OCI-LY7 (cell line): Measurements from ENCODE around the gene GHRHR. TPM values are rescaled to one million over a fixed set of nuclear protein-coding genes. Genes with fewer than 3 reads are reported as not detected.

ENCODE experiments used
- BruUV-seq: library from RNA; stranded (reverse); fragments of 400-500 nt; replicated peaks from 2 replicates; lab custom pipeline; 2021; lab: Mats Ljungman, UMichigan
- CTCF ChIA-PET: fragments of 300-600 bp; sonication (Branson Sonifier 250); formaldehyde crosslinking; loops from one replicate; lab custom pipeline; 2022; ENCODE audit warnings: antibody characterized with exemption; ENCODE audit not compliant: unreplicated experiment; lab: Charles Lee
- POLR2A ChIA-PET: fragments of 300-600 bp; sonication (Branson Sonifier 250); formaldehyde crosslinking; loops from one replicate; lab custom pipeline; 2022; ENCODE audit warnings: antibody characterized with exemption; lab: Charles Lee
- DNase-seq: peaks from one replicate; pipeline ENCODE4 v3.0.0-alpha.2; 2015; ENCODE audit warnings: low spot score
- H2AFZ ChIP-seq: fragments of 200-600 bp; sonication (generic), shearing (Covaris generic); 2 replicates; pipeline ENCODE4 v1.6.1; 2014; ENCODE audit warnings: mild to moderate bottlenecking, antibody characterized with exemption, low read length, moderate library complexity
- H3K27ac ChIP-seq: fragments of 200-600 bp; sonication (generic); 2 replicates; pipeline ENCODE4 v1.5.1; 2014; ENCODE audit warnings: mixed run types, low read depth, mild to moderate bottlenecking, moderate library complexity, low read length, inconsistent platforms; ENCODE audit not compliant: poor library complexity, severe bottlenecking
- H3K36me3 ChIP-seq: fragments of 200-600 bp; sonication (generic); 2 replicates; pipeline ENCODE4 v1.6.1; 2014; ENCODE audit warnings: mild to moderate bottlenecking, antibody characterized with exemption, low read length, moderate library complexity, mixed read lengths; ENCODE audit not compliant: insufficient read depth
- H3K4me1 ChIP-seq: fragments of 200-600 bp; sonication (generic); 2 replicates; pipeline ENCODE4 v1.5.1; 2014; ENCODE audit warnings: mild to moderate bottlenecking, low read length; ENCODE audit not compliant: insufficient read depth, poor library complexity, severe bottlenecking
- H3K4me2 ChIP-seq: fragments of 200-600 bp; sonication (generic); 2 replicates; pipeline ENCODE4 v1.6.1; 2014; ENCODE audit warnings: mild to moderate bottlenecking, low read length
- H3K4me3 ChIP-seq: fragments of 200-600 bp; sonication (generic); 2 replicates; pipeline ENCODE4 v1.5.1; 2014; ENCODE audit warnings: mild to moderate bottlenecking, low read depth, low read length; ENCODE audit not compliant: poor library complexity, severe bottlenecking
- H3K79me2 ChIP-seq: fragments of 200-600 bp; sonication (generic); 2 replicates; pipeline ENCODE4 v1.6.1; 2016; ENCODE audit warnings: low read depth, mild to moderate bottlenecking, low read length, moderate library complexity, mixed read lengths; ENCODE audit not compliant: insufficient read depth
- H3K9me2 ChIP-seq: fragments of 200-600 bp; sonication (generic); 2 replicates; pipeline ENCODE4 v1.6.1; 2016; ENCODE audit warnings: mild to moderate bottlenecking, low read length, mixed read lengths; ENCODE audit not compliant: insufficient read depth
- H3K9me3 ChIP-seq: fragments of 200-600 bp; sonication (generic); 2 replicates; pipeline ENCODE4 v1.6.1; 2014; ENCODE audit warnings: mild to moderate bottlenecking, mixed run types, low read length, mixed read lengths
- H4K20me1 ChIP-seq: fragments of 200-600 bp; sonication (generic); 2 replicates; pipeline ENCODE4 v1.6.1; 2014; ENCODE audit warnings: mild to moderate bottlenecking, antibody characterized with exemption, low read length, moderate library complexity, mixed read lengths; ENCODE audit not compliant: insufficient read depth
- CTCF ChIP-seq: fragments of 200-600 bp; sonication (generic); conservative IDR thresholded peaks from 2 replicates; pipeline ENCODE4 v1.5.1; 2014; ENCODE audit warnings: mild to moderate bottlenecking, antibody characterized with exemption, low read length, moderate library complexity, mixed read lengths
- EZH2phosphoT487 ChIP-seq: fragments of 200-600 bp; sonication (generic); IDR thresholded peaks from 2 replicates; pipeline ENCODE4 v1.6.1; 2018; ENCODE audit warnings: low read depth, borderline replicate concordance, mild to moderate bottlenecking, mixed run types, antibody characterized with exemption, low read length, moderate library complexity, mixed read lengths
- intact Hi-C: fragments of 100-400 bp; cut with micrococcal nuclease; formaldehyde crosslinking; loops from one replicate; pipeline ENCODE4 v1.10.0; 2022; ENCODE audit not compliant: unreplicated experiment
- total RNA-seq, 2 experiments: library from RNA; depleted of rRNA in 1 of 2; stranded (reverse); fragments of >200 nt in 1 of 2; shearing (Covaris generic) in 1 of 2; gene quantifications; 2 replicates each; pipeline ENCODE4 v1.2.3, GENCODE V29; 2014 to 2022

GHRHR gene
- total RNA-seq, 2 experiments from 2014 or later = not detected

- no peak for DNase-seq
- no peaks in the 10 kb centered on the region for H3K9me2 ChIP-seq
- no peak for TF ChIP-seq EZH2phosphoT487
- TF ChIP-seq CTCF = no peak
- intact Hi-C loops = no loop called here
- H2AFZ ChIP-seq = no peak overlapping the region
- CTCF ChIA-PET = no interaction called here
- no TSS peak for BruUV-seq
- no peaks in the 10 kb centered on the region for H3K36me3 ChIP-seq
- no peaks in the 10 kb centered on the region for H4K20me1 ChIP-seq
- H3K4me3 ChIP-seq = no peak overlapping the region
- no peaks in the 10 kb centered on the region for H3K9me3 ChIP-seq
- no peak overlapping the region for H3K27ac ChIP-seq
- no peaks in the 10 kb centered on the region for H3K4me1 ChIP-seq
- no peaks in the 10 kb centered on the region for H3K79me2 ChIP-seq
- H3K4me2 ChIP-seq = no peak overlapping the region
- POLR2A ChIA-PET = interaction anchor here (0.9 kb wide), 1 partner anchor 130 kb away, joined by 3 read pairs; no protein-coding TSS in a partner anchor
Observed at GRCh38 chr7:30995536-30995935, 31.8 kb downstream of the GHRHR start.

GRCh38 chr7:30996256-30996655, 32.5 kb downstream of the GHRHR start:
- intact Hi-C loops = no loop called here
- no peak for TF ChIP-seq EZH2phosphoT487
- TF ChIP-seq CTCF = no peak
- Histone ChIP-seq H3K79me2 (no peaks in the 10 kb centered on the region), H3K9me3 (no peaks in the 10 kb centered on the region), H4K20me1 (no peaks in the 10 kb centered on the region), H2AFZ (no peak overlapping the region), H3K4me1 (no peaks in the 10 kb centered on the region), H3K27ac (no peak overlapping the region), H3K4me2 (no peak overlapping the region), H3K4me3 (no peak overlapping the region), H3K9me2 (no peaks in the 10 kb centered on the region), H3K36me3 (no peaks in the 10 kb centered on the region)
- CTCF ChIA-PET = no interaction called here
- POLR2A ChIA-PET = no interaction called here
- DNase-seq = no peak
- no TSS peak for BruUV-seq

GRCh38 chr7:30996883-30997282, 33.1 kb downstream of the GHRHR start:
- H3K27ac ChIP-seq = no peak overlapping the region
- H4K20me1 ChIP-seq = no peaks in the 10 kb centered on the region
- H3K36me3 ChIP-seq = no peaks in the 10 kb centered on the region
- H2AFZ ChIP-seq = no peak overlapping the region
- no peak overlapping the region for H3K4me3 ChIP-seq
- H3K9me2 ChIP-seq = no peaks in the 10 kb centered on the region
- CTCF ChIA-PET = no interaction called here
- H3K79me2 ChIP-seq = no peaks in the 10 kb centered on the region
- POLR2A ChIA-PET = no interaction called here
- intact Hi-C loops = no loop called here
- TF ChIP-seq EZH2phosphoT487 (no peak), CTCF (no peak)
- no peak for DNase-seq
- BruUV-seq = no TSS peak
- no peak overlapping the region for H3K4me2 ChIP-seq
- H3K4me1 ChIP-seq = no peaks in the 10 kb centered on the region
- no peaks in the 10 kb centered on the region for H3K9me3 ChIP-seq
